ENCODE measurements around the gene NDST4.

DNA sequence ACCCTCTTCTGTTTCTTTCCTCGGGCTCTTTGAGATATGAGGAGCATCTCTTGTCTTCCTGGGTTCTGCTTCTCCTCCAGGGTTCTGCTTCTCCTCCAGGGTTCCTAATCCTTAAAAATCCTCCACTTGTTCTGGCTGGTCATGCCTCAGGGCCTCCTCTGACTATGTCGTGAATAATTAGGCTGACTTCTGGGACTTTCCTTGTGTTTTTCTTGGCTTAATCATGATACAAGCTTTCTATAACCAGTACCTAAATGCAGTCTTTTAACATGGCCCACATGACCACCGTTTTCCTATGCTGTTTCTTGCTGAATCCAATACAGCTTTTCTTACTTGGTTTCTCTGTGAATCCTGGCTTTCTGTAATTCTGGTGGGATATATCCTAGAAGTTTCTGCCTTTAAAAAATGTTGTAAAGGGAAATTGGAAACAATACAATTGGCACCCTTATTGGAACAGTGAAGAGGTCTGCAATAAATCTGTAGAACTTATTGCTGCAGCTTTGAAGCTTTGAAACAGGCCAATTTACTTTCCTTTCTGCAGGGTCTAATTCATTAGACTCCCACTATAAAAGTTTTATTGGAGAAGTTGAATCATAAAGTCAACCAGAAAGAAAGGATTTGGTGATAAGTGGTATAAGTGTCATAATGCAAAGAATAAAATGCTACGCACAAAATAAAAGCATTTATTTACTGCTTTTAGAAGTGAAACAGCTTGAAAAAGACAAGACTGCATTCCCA is 301.7 kb downstream of the NDST4 start:
- TF ChIP-seq POLR2A (IDR thresholded peaks at IDR 0.05; ENCODE audit: low read depth, low read length): no peak
- TF ChIP-seq, protein P1, sequence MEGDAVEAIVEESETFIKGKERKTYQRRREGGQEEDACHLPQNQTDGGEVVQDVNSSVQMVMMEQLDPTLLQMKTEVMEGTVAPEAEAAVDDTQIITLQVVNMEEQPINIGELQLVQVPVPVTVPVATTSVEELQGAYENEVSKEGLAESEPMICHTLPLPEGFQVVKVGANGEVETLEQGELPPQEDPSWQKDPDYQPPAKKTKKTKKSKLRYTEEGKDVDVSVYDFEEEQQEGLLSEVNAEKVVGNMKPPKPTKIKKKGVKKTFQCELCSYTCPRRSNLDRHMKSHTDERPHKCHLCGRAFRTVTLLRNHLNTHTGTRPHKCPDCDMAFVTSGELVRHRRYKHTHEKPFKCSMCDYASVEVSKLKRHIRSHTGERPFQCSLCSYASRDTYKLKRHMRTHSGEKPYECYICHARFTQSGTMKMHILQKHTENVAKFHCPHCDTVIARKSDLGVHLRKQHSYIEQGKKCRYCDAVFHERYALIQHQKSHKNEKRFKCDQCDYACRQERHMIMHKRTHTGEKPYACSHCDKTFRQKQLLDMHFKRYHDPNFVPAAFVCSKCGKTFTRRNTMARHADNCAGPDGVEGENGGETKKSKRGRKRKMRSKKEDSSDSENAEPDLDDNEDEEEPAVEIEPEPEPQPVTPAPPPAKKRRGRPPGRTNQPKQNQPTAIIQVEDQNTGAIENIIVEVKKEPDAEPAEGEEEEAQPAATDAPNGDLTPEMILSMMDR (conservative IDR thresholded peaks at IDR 0.05; ENCODE audit: low read depth, low read length): no peak
- TF ChIP-seq MXI1 (IDR thresholded peaks at IDR 0.05; ENCODE audit: borderline replicate concordance, low read depth, low read length): no peak
- TF ChIP-seq MAZ (IDR thresholded peaks at IDR 0.05; ENCODE audit: borderline replicate concordance, low read depth, low read length): no peak
- no peak for TF ChIP-seq SMC3 (IDR thresholded peaks at IDR 0.05; ENCODE audit: low read depth, low read length)
- TF ChIP-seq MAFK (IDR thresholded peaks at IDR 0.05; ENCODE audit: low read depth, low read length): no peak
- no peak for TF ChIP-seq CEBPB (IDR thresholded peaks at IDR 0.05; ENCODE audit: low read depth, low read length)
- no peak for TF ChIP-seq NFE2L2 (IDR thresholded peaks at IDR 0.05; ENCODE audit: low read depth, low read length)
- TF ChIP-seq RAD21 (IDR thresholded peaks at IDR 0.05; ENCODE audit: low read length): no peak
- no peak for TF ChIP-seq FOS (IDR thresholded peaks at IDR 0.05; ENCODE audit: low read depth, low read length)
- no peak for TF ChIP-seq RFX5 (IDR thresholded peaks at IDR 0.05; ENCODE audit: low read depth, low read length)
